HG03175 (cell line): ENCODE data around the gene SLC10A6.

Experiments used
- ATAC-seq: cut with Tn5 transposase; IDR thresholded peaks from one replicate; pipeline ENCODE4 v1.9.1; 2021; ENCODE audit warnings: mild to moderate bottlenecking, moderate library complexity; ENCODE audit not compliant: unreplicated experiment

SLC10A6 gene

DNA sequence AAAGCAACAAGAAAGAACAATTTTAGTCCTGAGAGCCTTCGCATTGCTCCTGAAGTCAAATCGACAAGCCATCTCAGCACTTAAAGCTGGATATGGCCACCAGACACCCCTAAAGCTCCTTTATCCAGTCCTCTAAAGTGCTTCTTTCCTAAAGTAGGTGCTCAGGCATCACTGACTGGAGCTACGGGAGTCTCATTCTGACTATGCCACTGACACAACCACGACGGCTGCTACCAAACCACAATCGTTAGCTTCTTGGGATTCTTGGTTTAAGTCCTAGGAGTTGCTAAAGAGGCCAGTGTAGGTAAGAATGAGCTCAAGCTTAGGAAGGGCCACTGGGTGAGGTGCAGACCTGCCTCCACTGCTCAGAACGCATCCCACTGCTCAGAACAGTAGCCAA lies 1.0 kb downstream of the SLC10A6 start:
- no peak for ATAC-seq

GRCh38 chr4:86847571-86847970 lies 1.6 kb downstream of the SLC10A6 start:
- no peak for ATAC-seq

DNA sequence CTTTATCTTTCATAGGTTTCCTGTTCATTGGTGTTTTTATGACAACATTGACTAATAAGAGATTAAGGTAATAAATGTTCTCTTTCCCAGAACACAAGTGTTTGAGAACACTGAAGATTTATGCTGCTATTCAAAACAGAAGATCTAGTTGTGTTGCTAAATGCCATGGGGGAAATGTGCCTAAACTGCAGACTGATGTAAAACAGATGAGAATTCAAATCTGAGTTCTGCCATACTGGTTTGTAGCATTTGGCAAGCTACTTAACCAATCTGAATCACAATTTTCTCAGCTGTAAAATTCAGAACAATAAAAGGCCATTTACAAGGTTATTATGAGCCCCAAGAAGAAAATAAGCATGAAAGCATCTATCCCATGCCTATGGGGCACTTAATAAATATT lies 2.3 kb downstream of the SLC10A6 start:
- no peak for ATAC-seq

DNA sequence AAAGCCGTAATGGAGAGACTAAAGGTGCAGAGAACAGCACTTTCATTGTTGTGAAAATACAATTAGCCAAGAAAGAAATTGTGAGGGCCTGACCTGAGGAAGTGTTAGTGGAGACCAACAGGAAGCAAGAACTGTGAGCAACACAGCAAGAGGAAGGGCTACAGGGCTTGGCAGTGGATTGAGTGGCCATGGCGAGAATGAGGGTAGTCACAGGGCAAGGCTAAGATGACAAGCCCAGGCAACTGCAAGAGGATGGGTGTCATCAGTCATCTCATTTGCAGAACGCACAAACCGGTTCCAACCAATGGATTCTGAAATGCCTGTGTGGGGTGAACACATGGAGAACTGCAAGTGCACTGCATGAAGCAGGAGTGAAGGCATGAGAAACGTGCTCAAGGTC lies 3.6 kb downstream of the SLC10A6 start:
- ATAC-seq: no peak

DNA sequence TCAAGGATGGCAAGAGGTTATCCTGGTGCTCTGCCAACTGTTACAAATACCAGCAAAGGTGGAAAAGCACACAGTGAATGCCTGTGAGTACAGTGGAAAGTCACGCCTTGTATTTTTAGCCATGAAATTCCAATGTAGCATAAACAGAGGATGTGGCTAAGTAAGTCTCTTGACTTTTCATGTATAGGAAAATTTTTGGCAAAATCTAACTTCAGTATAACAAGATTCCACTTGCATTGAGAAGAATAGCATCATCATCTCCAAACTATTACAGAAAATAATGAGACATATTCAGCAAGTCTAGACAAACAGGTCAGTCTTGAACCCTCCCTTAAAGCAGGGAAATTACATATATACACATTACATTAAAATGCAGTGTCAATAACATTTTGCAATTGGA lies 7.9 kb downstream of the SLC10A6 start:
- ATAC-seq: no peak

DNA sequence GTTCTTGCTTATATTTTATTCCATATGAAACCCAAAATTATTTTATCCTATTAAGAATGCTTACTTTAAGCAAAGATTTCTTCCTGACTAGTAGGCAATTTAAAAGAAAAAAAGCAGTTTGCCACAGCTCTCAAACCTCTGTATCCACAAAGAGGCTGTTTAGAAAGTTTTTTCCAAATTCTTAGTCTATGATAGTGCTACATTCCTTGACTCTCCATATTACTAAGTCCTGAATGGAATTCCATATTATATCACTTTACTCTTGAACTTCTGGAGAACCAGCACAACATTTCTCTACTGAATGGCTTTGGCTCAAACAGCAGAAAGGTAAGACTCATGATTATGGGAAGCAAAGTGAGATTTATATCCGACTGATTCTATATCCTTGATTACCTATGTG lies 8.3 kb downstream of the SLC10A6 start:
- ATAC-seq: no peak

DNA sequence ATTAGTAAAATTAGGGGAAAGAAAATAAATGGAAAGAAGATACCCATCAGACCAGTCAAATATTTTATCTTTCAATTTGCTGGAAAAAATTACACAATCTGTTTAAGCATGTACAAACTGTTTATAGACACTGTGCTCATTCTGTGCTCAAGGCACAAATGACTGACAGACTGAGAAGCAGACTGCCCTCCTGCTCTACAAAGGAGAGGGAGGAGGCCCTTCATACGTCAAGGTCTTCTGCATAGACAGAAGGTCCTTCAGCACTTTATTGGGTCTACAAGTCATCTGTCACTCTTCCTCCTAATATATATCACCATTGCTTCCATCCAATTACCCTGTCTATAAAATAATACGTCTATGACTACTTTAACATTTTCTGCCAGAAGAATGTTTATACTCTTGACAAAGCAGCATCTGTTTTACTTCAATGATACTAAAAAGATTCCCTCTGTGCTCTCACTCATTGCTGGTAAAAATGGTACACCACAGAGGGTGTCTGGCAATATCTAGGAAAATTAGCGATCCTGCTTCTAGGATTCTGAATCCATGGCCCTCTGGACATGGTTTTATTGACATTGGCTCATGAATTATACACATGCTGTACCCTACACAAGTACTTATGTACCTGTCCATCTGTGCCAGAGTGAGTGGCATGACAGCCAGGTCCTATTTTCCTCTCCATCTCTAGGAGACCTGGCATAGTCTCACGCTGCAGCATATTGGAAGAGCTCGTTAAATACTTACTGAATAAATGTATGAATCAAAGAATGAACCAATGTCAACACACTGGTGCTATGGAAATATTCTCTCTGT lies 11.3 kb downstream of the SLC10A6 start:
- ATAC-seq: no peak

DNA sequence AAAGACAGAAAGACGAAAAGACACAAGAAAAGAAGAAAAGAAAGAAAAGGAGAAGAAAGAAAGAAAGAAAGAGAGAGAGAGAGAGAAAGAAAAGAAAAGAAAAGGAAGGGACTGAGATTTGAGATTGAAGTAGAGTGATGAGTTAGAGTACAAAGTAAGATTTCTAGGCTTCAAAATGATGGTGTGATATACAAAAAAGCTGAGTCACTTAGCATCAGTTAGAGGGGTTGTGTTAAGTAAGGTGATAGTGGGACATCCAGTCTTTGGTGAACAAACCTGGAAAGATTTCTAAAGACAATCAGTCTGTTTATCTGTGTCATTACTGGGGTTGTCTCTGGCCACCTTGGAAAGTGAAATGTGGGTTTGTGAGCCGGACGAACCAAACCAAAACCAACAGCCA lies 13.5 kb downstream of the SLC10A6 start:
- no peak for ATAC-seq

DNA sequence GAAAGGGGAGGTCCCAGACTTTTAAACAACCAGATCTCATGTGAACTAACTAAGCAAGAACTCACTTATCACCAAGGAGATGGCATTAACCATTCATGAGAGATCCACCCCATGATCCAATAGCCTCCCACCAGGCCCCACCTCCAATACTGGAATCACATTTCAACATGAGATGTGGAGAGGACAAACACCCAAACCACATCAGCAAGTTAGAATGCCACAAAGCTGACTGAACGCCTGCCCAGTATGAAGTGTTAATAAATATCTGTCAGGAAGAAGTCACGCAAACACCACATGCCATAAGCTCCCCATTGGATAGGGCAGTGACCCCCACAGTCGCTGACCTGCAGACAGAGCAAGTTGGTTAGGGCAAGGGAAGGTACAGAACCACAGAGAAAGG lies 14.3 kb downstream of the SLC10A6 start:
- ATAC-seq: no peak

DNA sequence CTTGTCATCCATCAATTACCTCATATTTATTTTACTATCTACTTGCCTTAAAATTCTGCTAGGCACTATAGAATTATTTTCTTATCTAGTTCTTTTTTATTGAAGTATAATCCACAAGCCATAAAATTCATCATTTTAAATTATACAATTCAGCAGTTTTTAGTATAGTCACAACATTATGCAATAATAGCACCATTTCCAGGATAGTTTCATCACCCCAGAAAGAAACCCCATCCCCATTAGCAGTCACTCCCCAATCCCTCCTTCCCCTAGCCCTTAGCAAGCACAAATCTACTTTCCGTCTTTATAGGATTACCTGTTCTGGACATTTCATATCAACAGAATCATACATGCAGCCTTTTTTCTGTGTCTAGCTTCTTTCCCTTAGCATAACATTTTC lies 15.6 kb downstream of the SLC10A6 start:
- no peak for ATAC-seq

GRCh38 chr4:86831262-86832130 lies 17.7 kb downstream of the SLC10A6 start:
- ATAC-seq: no peak

GRCh38 chr4:86825511-86825910 lies 23.7 kb downstream of the SLC10A6 start:
- no peak for ATAC-seq

GRCh38 chr4:86822136-86822535 lies 27.0 kb downstream of the SLC10A6 start:
- no peak for ATAC-seq

DNA sequence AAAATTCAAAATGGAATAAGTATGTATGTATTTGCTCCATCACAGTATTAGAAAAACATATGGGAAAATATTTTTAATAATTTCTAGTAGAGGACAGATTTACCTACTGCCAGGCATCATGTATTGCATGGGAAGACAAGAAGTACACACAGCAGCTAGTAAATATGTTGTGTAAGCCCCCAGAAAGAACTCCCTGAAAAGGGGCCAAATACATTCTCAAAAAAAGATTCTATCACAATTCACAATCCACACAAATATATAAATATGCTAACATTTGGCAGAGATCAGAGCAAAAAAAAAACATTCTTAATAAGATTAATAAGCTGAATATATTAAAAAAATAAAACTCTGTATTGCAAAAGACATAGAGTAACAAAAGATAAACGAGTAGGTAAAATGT lies 28.0 kb downstream of the SLC10A6 start:
- no peak for ATAC-seq

GRCh38 chr4:86819561-86819960 lies 29.6 kb downstream of the SLC10A6 start:
- no peak for ATAC-seq

DNA sequence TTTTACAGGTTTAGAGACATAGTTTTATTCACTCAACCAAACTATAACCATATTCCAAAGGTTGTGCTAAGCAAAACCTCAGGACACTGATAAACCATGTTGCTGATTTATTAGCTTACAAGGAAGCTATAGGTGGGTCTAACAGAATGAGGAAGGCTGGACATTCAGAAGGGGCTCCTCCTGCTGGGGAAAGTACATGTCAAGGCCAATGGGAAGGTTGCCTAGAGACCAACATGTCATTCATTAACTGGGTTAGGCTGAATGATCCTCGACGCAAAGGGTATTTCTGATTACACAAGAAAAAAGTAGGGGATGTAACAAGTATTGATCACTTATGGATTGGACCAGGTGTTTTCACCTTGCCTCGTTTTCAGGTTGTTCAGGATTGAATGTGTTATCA lies 30.3 kb downstream of the SLC10A6 start:
- no peak for ATAC-seq

GRCh38 chr4:86818211-86818610 lies 31.0 kb downstream of the SLC10A6 start:
- no peak for ATAC-seq

DNA sequence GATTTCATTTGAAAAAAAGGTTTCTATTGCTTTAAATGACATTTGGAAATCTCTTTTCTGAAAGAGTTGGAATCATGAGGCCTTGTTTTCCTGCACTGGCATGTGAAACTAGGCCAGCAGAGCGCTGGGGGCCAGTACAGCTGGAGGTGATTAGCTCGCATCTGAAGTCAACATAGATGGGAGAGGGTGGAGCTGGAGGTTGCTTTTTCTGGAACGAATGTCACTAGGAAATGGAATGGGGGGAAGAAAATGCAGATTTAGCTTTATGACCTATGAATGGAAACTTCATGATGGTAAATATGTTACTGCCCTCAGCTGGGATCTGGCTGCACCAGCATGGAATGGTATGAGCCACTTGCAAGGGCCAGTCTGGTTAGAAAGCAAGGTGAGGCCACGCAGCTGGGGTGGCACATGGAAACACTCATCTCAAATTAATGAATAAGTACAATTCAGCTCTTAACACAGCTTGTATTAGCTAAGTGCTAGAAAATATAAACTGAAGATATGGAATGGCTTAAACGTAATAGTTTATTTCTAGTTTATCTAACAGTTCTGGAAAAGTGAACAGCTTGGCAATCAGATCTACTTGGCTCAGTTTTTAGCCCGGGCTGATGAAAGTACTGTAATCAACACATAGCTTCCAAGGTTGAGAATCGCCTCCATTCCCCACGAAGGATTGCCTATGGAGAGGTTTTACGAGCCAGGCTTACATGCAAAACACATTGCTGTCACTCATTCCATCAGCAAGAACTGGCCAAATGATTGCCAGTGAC lies 32.5 kb downstream of the SLC10A6 start:
- no peak for ATAC-seq

DNA sequence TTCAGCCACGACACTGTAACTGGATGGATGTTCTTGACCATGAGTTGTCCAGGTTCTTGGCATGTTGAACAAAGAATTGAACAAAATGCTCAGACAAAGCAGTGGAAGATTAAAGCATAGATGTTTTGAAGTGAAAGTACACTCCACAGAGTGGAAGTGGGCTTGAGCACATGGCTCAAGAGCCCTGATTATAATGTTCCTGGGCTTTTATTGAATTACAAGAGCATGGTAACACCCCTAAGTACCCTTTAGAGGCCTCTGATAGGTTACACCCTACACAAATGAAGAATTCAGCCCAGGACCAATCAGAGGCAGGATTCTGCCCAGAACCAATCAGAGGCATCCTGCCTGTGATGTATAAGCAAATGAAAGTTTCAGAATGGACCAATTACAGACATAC lies 33.5 kb downstream of the SLC10A6 start:
- no peak for ATAC-seq

DNA sequence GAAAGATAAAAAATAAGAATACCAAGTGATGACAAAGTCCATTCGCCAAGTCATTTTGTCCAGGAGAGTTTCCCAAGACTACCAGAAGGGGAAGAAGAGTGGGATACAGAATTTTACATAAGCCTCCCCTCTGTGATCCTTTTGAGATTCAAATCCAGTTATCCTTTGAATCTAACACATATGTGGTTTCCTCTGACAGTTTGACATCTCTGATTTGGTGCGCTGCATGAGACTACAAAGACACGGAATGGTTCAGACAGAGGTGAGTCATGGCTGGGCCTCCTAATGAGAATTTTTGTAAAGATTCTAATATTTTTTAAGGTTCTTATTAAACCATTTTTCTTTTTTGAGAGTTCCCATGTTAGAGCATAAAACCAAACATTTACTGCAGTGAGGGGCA lies 38.3 kb downstream of the SLC10A6 start:
- no peak for ATAC-seq

GRCh38 chr4:86809809-86810208 lies 39.4 kb downstream of the SLC10A6 start:
- ATAC-seq: no peak
